ENCODE data around the gene USP48. TPM values are rescaled to one million over a fixed set of nuclear protein-coding genes. Genes with fewer than 3 reads are reported as not detected.

Gene USP48
- total and polyA plus RNA-seq, 2 of the 4 experiments (the other 2 are of a cell fraction), result 24.7 to 25.0 TPM

DNA sequence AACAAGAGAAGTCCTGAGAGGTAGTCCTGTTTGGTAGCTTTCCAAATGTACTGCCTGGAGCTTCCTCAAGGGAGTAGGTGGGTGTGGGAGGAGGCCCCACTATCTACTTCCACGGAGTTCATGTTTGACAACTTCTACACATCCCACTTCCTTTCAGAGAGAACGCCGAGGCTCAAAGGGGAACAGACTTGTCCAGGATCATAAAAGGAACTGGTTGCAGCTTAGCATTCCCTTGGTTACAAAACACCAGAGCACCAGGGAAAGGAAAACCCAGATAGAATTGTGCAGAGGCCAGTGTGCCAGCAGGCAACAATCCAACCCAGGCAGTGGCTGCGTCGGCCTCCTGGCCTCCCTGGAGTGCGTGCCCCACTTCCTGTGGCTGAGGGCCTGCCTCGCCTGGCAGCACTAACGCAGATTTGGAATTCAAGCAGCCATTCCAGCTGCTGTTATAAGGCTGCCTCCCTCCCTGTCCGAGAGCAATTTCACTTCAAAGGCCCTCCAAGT lies 109.6 kb downstream of the USP48 start:
- BruUV-seq (replicated peaks), result no TSS peak
- 33% methylated on average over 3 of the region's 9 CpGs; no CpG with 5 or more reads in 1 of the 2 experiments for WGBS, 2 experiments (ENCODE audit: extremely low coverage in 2 of 2, insufficient read length in 1 of 2)
- Histone ChIP-seq H3K9me3 (ENCODE audit: control insufficient read depth, insufficient read depth, low read length) (no peaks in the 10 kb centered on the region), H3K18ac (ENCODE audit: low read depth, low read length) (no peak overlapping the region), H2AK9ac (replicated peaks; ENCODE audit: low read depth, low read length, poor library complexity) (no peak overlapping the region), H4K91ac (ENCODE audit: insufficient read depth, low read depth, low read length) (no peak overlapping the region), H3K4me1 (ENCODE audit: control insufficient read depth, insufficient read depth, low read length) (peaks cover 4% of the 10 kb centered on the region; the same call in 1 of the 2 replicates), H3K79me1 (ENCODE audit: low read depth in 1 of 2, low read length in 2 of 2) (no peaks in the 10 kb centered on the region), H3K9me1 (ENCODE audit: insufficient read depth, low read length) (0 out of 2 replicates have a peak, but pooled peaks cover 3% of the 10 kb centered on the region), H4K8ac (ENCODE audit: low read depth in 2 of 2, low read length in 2 of 2) (no peak overlapping the region), H2BK120ac (ENCODE audit: low read depth, low read length) (no peak overlapping the region), H3K4me2 (ENCODE audit: low read depth, low read length) (no peak overlapping the region), H3K4me3 (ENCODE audit: insufficient read depth, low read depth, low read length) (no peak overlapping the region), H4K20me1 (ENCODE audit: insufficient read depth, low read length) (peaks cover 20% of the 10 kb centered on the region; the same call in 1 of the 2 replicates), H4K5ac (ENCODE audit: low read depth, low read length) (no peak overlapping the region), H3K56ac (ENCODE audit: extremely low read depth, insufficient read depth, low read length) (no peak overlapping the region), H3K23ac (ENCODE audit: low read depth, low read length) (no peak overlapping the region), H2BK20ac (ENCODE audit: low read depth, low read length) (no peak overlapping the region), H3K36me3 (ENCODE audit: control insufficient read depth, insufficient read depth, low read length) (no peaks in the 10 kb centered on the region; the same call in 1 of the 2 replicates), H2BK15ac (ENCODE audit: low read depth, low read length) (no peak overlapping the region), H3K27ac (ENCODE audit: insufficient read depth, low read length) (no peak overlapping the region), H3K27me3 (ENCODE audit: control insufficient read depth, insufficient read depth, low read length) (peaks cover 29% of the 10 kb centered on the region), H3K4ac (ENCODE audit: low read depth, low read length) (no peak overlapping the region), H3K9ac (ENCODE audit: low read depth, low read length) (no peak overlapping the region), H2AFZ (replicated peaks; ENCODE audit: low read length, poor library complexity) (peak overlapping the region; percentile 24), H3K14ac (replicated peaks; ENCODE audit: low read depth, low read length) (no peak overlapping the region), H2BK5ac (ENCODE audit: low read depth, low read length, poor library complexity, severe bottlenecking) (no peak overlapping the region), H2AK5ac (ENCODE audit: low read depth, low read length) (no peak overlapping the region)
- intact Hi-C loops (cut with micrococcal nuclease), result no loop called here
- dilution Hi-C loops (cut with HindIII; ENCODE audit: low sequenced_read_pairs, unreplicated experiment), result no loop called here
- TF ChIP-seq POLR2A (IDR thresholded peaks at IDR 0.05; ENCODE audit: low read depth, low read length), result no peak
- POLR2A ChIA-PET (ENCODE audit: unreplicated experiment), result no interaction called here
- DNase-seq (peak; percentile 25), ATAC-seq (ENCODE audit: low read depth) (peak; percentile 25)
- in situ Hi-C loops (cut with MboI; ENCODE audit: low sequenced_read_pairs), result no loop called here
- CTCF ChIA-PET, result no interaction called here

Measured in IMR-90 (cell line).